Measurements from ENCODE around the gene VPS13D.
A peak's percentile ranks its signal among the peaks of the same experiment; 100 is the strongest.

Gene VPS13D

GRCh38 chr1:12293416-12293815, 63.6 kb downstream of the VPS13D start:
- in situ Hi-C loops (cut with HindIII; ENCODE audit: low sequenced_read_pairs), result no loop called here
- no peak overlapping the region for H3K4me3 ChIP-seq (ENCODE audit: low read depth, low read length)
- DNase-seq (ENCODE audit: low read depth, low spot score), result no peak
- TF ChIP-seq CTCF (IDR thresholded peaks at IDR 0.05; ENCODE audit: low read depth, low read length), result no peak

- peak; percentile 55 for DNase-seq (ENCODE audit: low read depth, low spot score)
- in situ Hi-C loops (cut with HindIII; ENCODE audit: low sequenced_read_pairs), result no loop called here
- TF ChIP-seq CTCF (IDR thresholded peaks at IDR 0.05; ENCODE audit: low read depth, low read length), result no peak
- H3K4me3 ChIP-seq (ENCODE audit: low read depth, low read length), result no peak overlapping the region
Measured at GRCh38 chr1:12294076-12294475, 64.2 kb downstream of the VPS13D start.

GRCh38 chr1:12296016-12296415, 66.2 kb downstream of the VPS13D start:
- in situ Hi-C loops (cut with HindIII; ENCODE audit: low sequenced_read_pairs), result no loop called here
- H3K4me3 ChIP-seq (ENCODE audit: low read depth, low read length), result no peak overlapping the region
- TF ChIP-seq CTCF (IDR thresholded peaks at IDR 0.05; ENCODE audit: low read depth, low read length), result no peak
- no peak for DNase-seq (ENCODE audit: low read depth, low spot score)

GRCh38 chr1:12296623-12297022, 66.8 kb downstream of the VPS13D start:
- H3K4me3 ChIP-seq (ENCODE audit: low read depth, low read length), result no peak overlapping the region
- in situ Hi-C loops (cut with HindIII; ENCODE audit: low sequenced_read_pairs), result no loop called here
- no peak for TF ChIP-seq CTCF (IDR thresholded peaks at IDR 0.05; ENCODE audit: low read depth, low read length)
- peak; percentile 79 for DNase-seq (ENCODE audit: low read depth, low spot score)

GRCh38 chr1:12300706-12301105, 70.9 kb downstream of the VPS13D start:
- no peak for TF ChIP-seq CTCF (IDR thresholded peaks at IDR 0.05; ENCODE audit: low read depth, low read length)
- no peak for DNase-seq (ENCODE audit: low read depth, low spot score)
- no peak overlapping the region for H3K4me3 ChIP-seq (ENCODE audit: low read depth, low read length)
- in situ Hi-C loops (cut with HindIII; ENCODE audit: low sequenced_read_pairs), result no loop called here

GRCh38 chr1:12301518-12302237, 71.8 kb downstream of the VPS13D start:
- TF ChIP-seq CTCF (IDR thresholded peaks at IDR 0.05; ENCODE audit: low read depth, low read length), result no peak
- in situ Hi-C loops (cut with HindIII; ENCODE audit: low sequenced_read_pairs), result no loop called here
- no peak overlapping the region for H3K4me3 ChIP-seq (ENCODE audit: low read depth, low read length)
- DNase-seq (ENCODE audit: low read depth, low spot score), result no peak
